ENCODE measurements around the gene IGF2R.

DNA sequence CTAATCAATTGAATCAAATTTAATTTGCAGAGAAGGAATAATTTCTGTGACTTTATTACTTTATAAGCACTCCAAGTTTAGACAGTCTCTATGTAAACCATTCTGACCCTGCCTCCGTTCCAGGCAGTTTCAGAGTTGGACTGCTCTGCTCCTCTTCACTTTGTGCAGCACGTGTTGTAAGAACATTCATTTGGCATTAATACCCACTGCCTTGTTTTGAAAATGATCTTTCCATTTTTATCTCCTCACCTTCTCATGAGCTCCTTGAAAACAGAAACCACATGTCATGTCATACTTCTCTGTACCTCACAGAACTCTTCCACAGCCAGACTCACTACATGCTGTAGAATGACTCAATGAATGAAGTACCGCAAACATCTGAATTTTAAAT, 178.3 kb downstream of the IGF2R start:
- TF ChIP-seq POLR2A (IDR thresholded peaks at IDR 0.05) (no peak), CTCF (IDR thresholded peaks at IDR 0.05) (no peak)
